HEK293 (cell line): ENCODE data around the gene CGGBP1.

Source experiments
- CTCF ChIA-PET: fragments of 350-600 bp; formaldehyde crosslinking; extraction: SDS; loops from one replicate; lab custom pipeline; 2021; ENCODE audit warnings: antibody characterized with exemption; lab: Yijun Ruan, JAX
- POLR2A ChIA-PET: fragments of 300-600 bp; formaldehyde crosslinking; extraction: SDS; loops from one replicate; lab custom pipeline; 2020; ENCODE audit warnings: antibody characterized with exemption, inconsistent platforms; lab: Yijun Ruan, JAX
- H3K27ac ChIP-seq: fragments of 200-500 bp; sonication (Bioruptor generic); 2 replicates; pipeline ENCODE4 v1.5.1; 2014; ENCODE audit warnings: low read depth, low read length, control low read depth, inconsistent platforms; ENCODE audit errors: extremely low read depth
- H3K36me3 ChIP-seq, 2 experiments: fragments of 200-500 bp in 1 of 2; sonication (Bioruptor generic) in 1 of 2; 1 replicate in 1 of 2; 2 replicates in 1 of 2; pipeline ENCODE4 v1.5.1; 2014 to 2017; ENCODE audit warnings: inconsistent platforms in 2 of 2, low read length in 2 of 2; ENCODE audit not compliant: control insufficient read depth in 2 of 2, insufficient read depth in 1 of 2
- H3K4me1 ChIP-seq: fragments of 200-500 bp; sonication (Bioruptor generic); 2 replicates; pipeline ENCODE4 v1.5.1; 2014; ENCODE audit warnings: mild to moderate bottlenecking, low read length, inconsistent platforms; ENCODE audit not compliant: control insufficient read depth, insufficient read depth
- H3K4me3 ChIP-seq: 2 replicates; pipeline ENCODE4 v1.5.1; 2011; ENCODE audit warnings: low read depth, mild to moderate bottlenecking, control low read depth, low read length, moderate library complexity
- H3K9me3 ChIP-seq: fragments of 200-500 bp; sonication (Bioruptor generic); 2 replicates; pipeline ENCODE4 v1.5.1; 2014; ENCODE audit warnings: low read depth, low read length, inconsistent platforms; ENCODE audit not compliant: control insufficient read depth, insufficient read depth
- GLIS1 ChIP-seq: fragments of 450-650 bp; formaldehyde crosslinking; IDR thresholded peaks from 2 replicates; pipeline ENCODE4 v1.5.1; 2016; ENCODE audit warnings: missing biosample characterization, missing genetic modification characterization
- KLF1 ChIP-seq: fragments of 450-650 bp; formaldehyde crosslinking; IDR thresholded peaks from 2 replicates; pipeline ENCODE4 v1.5.1; 2016; ENCODE audit warnings: missing biosample characterization, missing genetic modification characterization
- KLF8 ChIP-seq: fragments of 450-650 bp; formaldehyde crosslinking; IDR thresholded peaks from 2 replicates; pipeline ENCODE4 v1.5.1; 2016; ENCODE audit warnings: missing biosample characterization, missing genetic modification characterization
- SETDB1 ChIP-seq: IDR thresholded peaks from one replicate; pipeline ENCODE4 v1.6.1; 2017; ENCODE audit warnings: mild to moderate bottlenecking, low read length, moderate library complexity, mixed read lengths; ENCODE audit not compliant: insufficient read length
- ZBTB17 ChIP-seq: fragments of 450-650 bp; formaldehyde crosslinking; IDR thresholded peaks from 2 replicates; pipeline ENCODE4 v1.5.1; 2016; ENCODE audit warnings: missing biosample characterization, missing genetic modification characterization
- ZBTB48 ChIP-seq: fragments of 450-650 bp; formaldehyde crosslinking; IDR thresholded peaks from 2 replicates; pipeline ENCODE4 v1.5.1; 2016; ENCODE audit warnings: missing biosample characterization, missing genetic modification characterization
- ZBTB7A ChIP-seq: fragments of 450-650 bp; formaldehyde crosslinking; IDR thresholded peaks from 2 replicates; pipeline ENCODE4 v1.5.1; 2016; ENCODE audit warnings: low read depth, missing biosample characterization, missing genetic modification characterization
- ZBTB8A ChIP-seq: fragments of 450-650 bp; formaldehyde crosslinking; IDR thresholded peaks from 2 replicates; pipeline ENCODE4 v1.5.1; 2016; ENCODE audit warnings: missing biosample characterization, missing genetic modification characterization
- ZNF10 ChIP-seq: fragments of 450-650 bp; formaldehyde crosslinking; IDR thresholded peaks from 2 replicates; pipeline ENCODE4 v1.5.1; 2017; ENCODE audit warnings: missing biosample characterization, missing genetic modification characterization
- ZNF146 ChIP-seq: fragments of 450-650 bp; formaldehyde crosslinking; IDR thresholded peaks from 2 replicates; pipeline ENCODE4 v1.5.1; 2016; ENCODE audit warnings: missing biosample characterization, missing genetic modification characterization
- ZNF155 ChIP-seq: fragments of 450-650 bp; formaldehyde crosslinking; IDR thresholded peaks from 2 replicates; pipeline ENCODE4 v1.5.1; 2016; ENCODE audit warnings: missing biosample characterization, missing genetic modification characterization
- ZNF16 ChIP-seq: fragments of 450-650 bp; formaldehyde crosslinking; IDR thresholded peaks from 2 replicates; pipeline ENCODE4 v1.5.1; 2016; ENCODE audit warnings: low read depth, missing biosample characterization, missing genetic modification characterization
- ZNF202 ChIP-seq: fragments of 450-650 bp; formaldehyde crosslinking; IDR thresholded peaks from 2 replicates; pipeline ENCODE4 v1.5.1; 2016; ENCODE audit warnings: missing biosample characterization, missing genetic modification characterization, borderline replicate concordance
- ZNF266 ChIP-seq: fragments of 450-650 bp; formaldehyde crosslinking; IDR thresholded peaks from 2 replicates; pipeline ENCODE4 v1.5.1; 2016; ENCODE audit warnings: missing biosample characterization, missing genetic modification characterization, low read depth
- ZNF335 ChIP-seq: fragments of 450-650 bp; formaldehyde crosslinking; conservative IDR thresholded peaks from 2 replicates; pipeline ENCODE4 v1.5.1; 2016; ENCODE audit warnings: missing biosample characterization, missing genetic modification characterization
- ZNF366 ChIP-seq: fragments of 450-650 bp; formaldehyde crosslinking; conservative IDR thresholded peaks from 2 replicates; pipeline ENCODE4 v1.5.1; 2016; ENCODE audit warnings: missing biosample characterization, missing genetic modification characterization
- ZNF416 ChIP-seq: fragments of 450-650 bp; formaldehyde crosslinking; IDR thresholded peaks from 2 replicates; pipeline ENCODE4 v1.5.1; 2016; ENCODE audit warnings: missing biosample characterization, missing genetic modification characterization
- ZNF423 ChIP-seq: fragments of 450-650 bp; formaldehyde crosslinking; IDR thresholded peaks from 2 replicates; pipeline ENCODE4 v1.5.1; 2016; ENCODE audit warnings: missing biosample characterization, missing genetic modification characterization
- ZNF624 ChIP-seq: fragments of 450-650 bp; formaldehyde crosslinking; IDR thresholded peaks from 2 replicates; pipeline ENCODE4 v1.5.1; 2017; ENCODE audit warnings: missing biosample characterization, missing genetic modification characterization
- ZNF843 ChIP-seq: fragments of 450-650 bp; formaldehyde crosslinking; IDR thresholded peaks from 2 replicates; pipeline ENCODE4 v1.5.1; 2016; ENCODE audit warnings: missing biosample characterization, missing genetic modification characterization
- ZSCAN16 ChIP-seq: fragments of 450-650 bp; formaldehyde crosslinking; IDR thresholded peaks from 2 replicates; pipeline ENCODE4 v1.5.1; 2016; ENCODE audit warnings: missing biosample characterization, missing genetic modification characterization
- TF ChIP-seq, protein P1 (sequence below): fragments of 450-650 bp; formaldehyde crosslinking; IDR thresholded peaks from 2 replicates; pipeline ENCODE4 v1.5.1; 2016; ENCODE audit warnings: missing biosample characterization, missing genetic modification characterization
- TF ChIP-seq, protein P2 (sequence below): fragments of 450-650 bp; formaldehyde crosslinking; IDR thresholded peaks from 2 replicates; pipeline ENCODE4 v1.5.1; 2016; ENCODE audit warnings: missing biosample characterization, missing genetic modification characterization
- TF ChIP-seq, protein P3 (sequence below): sonication (generic); formaldehyde crosslinking; IDR thresholded peaks from 2 replicates; pipeline ENCODE4 v1.8.1; 2022; ENCODE audit warnings: mild to moderate bottlenecking, moderate library complexity, missing genetic modification reagents
- TF ChIP-seq, protein P4 (sequence below): fragments of 450-650 bp; formaldehyde crosslinking; IDR thresholded peaks from 2 replicates; pipeline ENCODE4 v1.5.1; 2016; ENCODE audit warnings: missing biosample characterization, missing genetic modification characterization
- TF ChIP-seq, protein P5 (sequence below): fragments of 450-650 bp; formaldehyde crosslinking; IDR thresholded peaks from 2 replicates; pipeline ENCODE4 v1.5.1; 2016; ENCODE audit warnings: missing biosample characterization, missing genetic modification characterization
- TF ChIP-seq, protein P6 (sequence below): fragments of 450-650 bp; formaldehyde crosslinking; IDR thresholded peaks from 2 replicates; pipeline ENCODE4 v1.5.1; 2016; ENCODE audit warnings: missing biosample characterization, missing genetic modification characterization

CGGBP1 gene

DNA sequence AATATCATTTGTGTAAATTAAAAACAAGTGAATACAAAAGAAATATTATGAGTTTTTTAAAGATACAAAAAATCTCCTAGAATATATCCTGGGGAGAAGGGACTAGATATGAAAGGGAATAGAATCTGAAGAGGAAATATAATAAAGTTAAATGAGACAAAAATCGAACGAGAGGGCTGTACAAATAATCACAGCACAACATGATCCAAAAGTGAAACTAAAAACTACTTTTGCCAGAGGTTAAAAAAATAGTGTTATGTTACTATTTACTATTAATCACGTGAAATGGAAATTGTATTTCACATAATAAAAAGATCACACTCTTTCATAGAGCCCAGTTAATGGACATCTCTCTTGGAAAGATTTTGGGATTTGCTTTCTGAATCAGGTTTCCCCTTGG, 28.6 kb downstream of the CGGBP1 start:
- H3K4me1 ChIP-seq: no peaks in the 10 kb centered on the region
- no peaks in the 10 kb centered on the region for H3K9me3 ChIP-seq
- ChIA-PET CTCF (interaction anchor here (0.5 to 0.7 kb wide), 2 partner anchors 527 to 679 kb away, joined by 3 to 4 read pairs; no protein-coding TSS in a partner anchor), POLR2A (no interaction called here)
- TF ChIP-seq ZNF335 (tag by site-specific recombination) (no peak), ZBTB7A (tag by site-specific recombination) (no peak), ZBTB17 (tag by site-specific recombination) (no peak), ZNF416 (tag by site-specific recombination) (no peak), ZNF843 (tag by site-specific recombination) (no peak), KLF8 (tag by site-specific recombination) (no peak), ZNF16 (tag by site-specific recombination) (no peak), ZNF155 (tag by site-specific recombination) (no peak), ZNF146 (tag by site-specific recombination) (no peak), GLIS1 (tag by site-specific recombination) (no peak), ZBTB48 (tag by site-specific recombination) (no peak), ZNF202 (tag by site-specific recombination) (no peak), KLF1 (no peak), ZBTB8A (tag by site-specific recombination) (no peak), ZSCAN16 (tag by site-specific recombination) (no peak), ZNF423 (tag by site-specific recombination) (no peak)
- TF ChIP-seq, protein P1, sequence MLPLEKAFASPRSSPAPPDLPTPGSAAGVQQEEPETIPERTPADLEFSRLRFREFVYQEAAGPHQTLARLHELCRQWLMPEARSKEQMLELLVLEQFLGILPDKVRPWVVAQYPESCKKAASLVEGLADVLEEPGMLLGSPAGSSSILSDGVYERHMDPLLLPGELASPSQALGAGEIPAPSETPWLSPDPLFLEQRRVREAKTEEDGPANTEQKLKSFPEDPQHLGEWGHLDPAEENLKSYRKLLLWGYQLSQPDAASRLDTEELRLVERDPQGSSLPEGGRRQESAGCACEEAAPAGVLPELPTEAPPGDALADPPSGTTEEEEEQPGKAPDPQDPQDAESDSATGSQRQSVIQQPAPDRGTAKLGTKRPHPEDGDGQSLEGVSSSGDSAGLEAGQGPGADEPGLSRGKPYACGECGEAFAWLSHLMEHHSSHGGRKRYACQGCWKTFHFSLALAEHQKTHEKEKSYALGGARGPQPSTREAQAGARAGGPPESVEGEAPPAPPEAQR (tag by site-specific recombination): no peak
- TF ChIP-seq, protein P2, sequence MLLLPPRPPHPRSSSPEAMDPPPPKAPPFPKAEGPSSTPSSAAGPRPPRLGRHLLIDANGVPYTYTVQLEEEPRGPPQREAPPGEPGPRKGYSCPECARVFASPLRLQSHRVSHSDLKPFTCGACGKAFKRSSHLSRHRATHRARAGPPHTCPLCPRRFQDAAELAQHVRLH (tag by site-specific recombination): no peak
- TF ChIP-seq, protein P3, sequence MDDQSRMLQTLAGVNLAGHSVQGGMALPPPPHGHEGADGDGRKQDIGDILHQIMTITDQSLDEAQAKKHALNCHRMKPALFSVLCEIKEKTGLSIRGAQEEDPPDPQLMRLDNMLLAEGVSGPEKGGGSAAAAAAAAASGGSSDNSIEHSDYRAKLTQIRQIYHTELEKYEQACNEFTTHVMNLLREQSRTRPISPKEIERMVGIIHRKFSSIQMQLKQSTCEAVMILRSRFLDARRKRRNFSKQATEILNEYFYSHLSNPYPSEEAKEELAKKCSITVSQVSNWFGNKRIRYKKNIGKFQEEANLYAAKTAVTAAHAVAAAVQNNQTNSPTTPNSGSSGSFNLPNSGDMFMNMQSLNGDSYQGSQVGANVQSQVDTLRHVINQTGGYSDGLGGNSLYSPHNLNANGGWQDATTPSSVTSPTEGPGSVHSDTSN: no peak
- TF ChIP-seq, protein P4, sequence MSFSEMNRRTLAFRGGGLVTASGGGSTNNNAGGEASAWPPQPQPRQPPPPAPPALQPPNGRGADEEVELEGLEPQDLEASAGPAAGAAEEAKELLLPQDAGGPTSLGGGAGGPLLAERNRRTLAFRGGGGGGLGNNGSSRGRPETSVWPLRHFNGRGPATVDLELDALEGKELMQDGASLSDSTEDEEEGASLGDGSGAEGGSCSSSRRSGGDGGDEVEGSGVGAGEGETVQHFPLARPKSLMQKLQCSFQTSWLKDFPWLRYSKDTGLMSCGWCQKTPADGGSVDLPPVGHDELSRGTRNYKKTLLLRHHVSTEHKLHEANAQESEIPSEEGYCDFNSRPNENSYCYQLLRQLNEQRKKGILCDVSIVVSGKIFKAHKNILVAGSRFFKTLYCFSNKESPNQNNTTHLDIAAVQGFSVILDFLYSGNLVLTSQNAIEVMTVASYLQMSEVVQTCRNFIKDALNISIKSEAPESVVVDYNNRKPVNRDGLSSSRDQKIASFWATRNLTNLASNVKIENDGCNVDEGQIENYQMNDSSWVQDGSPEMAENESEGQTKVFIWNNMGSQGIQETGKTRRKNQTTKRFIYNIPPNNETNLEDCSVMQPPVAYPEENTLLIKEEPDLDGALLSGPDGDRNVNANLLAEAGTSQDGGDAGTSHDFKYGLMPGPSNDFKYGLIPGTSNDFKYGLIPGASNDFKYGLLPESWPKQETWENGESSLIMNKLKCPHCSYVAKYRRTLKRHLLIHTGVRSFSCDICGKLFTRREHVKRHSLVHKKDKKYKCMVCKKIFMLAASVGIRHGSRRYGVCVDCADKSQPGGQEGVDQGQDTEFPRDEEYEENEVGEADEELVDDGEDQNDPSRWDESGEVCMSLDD: no peak
- no peak overlapping the region for H3K4me3 ChIP-seq
- H3K27ac ChIP-seq: no peak overlapping the region
- no peaks in the 10 kb centered on the region for H3K36me3 ChIP-seq

DNA sequence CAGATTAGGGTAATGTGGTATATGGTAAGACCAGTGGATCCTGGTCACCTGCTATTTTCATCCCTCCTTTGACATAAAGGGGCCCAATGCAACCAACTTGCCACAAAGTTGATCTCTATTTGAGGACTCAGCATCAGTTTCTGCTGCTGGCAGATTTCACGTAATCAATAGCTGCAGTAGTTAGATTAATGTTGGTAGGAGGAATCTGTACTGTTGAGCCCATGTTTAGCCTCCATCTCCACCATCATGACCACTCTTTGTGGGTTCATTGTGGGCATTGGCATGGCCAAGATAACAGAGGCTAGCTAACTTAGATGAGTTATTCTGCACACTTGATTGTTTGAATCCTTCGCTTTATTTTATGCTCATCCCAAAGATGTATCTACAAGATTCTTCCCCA, 29.9 kb downstream of the CGGBP1 start:
- no peak overlapping the region for H3K27ac ChIP-seq
- POLR2A ChIA-PET: no interaction called here
- H3K9me3 ChIP-seq: no peaks in the 10 kb centered on the region
- no peak overlapping the region for H3K4me3 ChIP-seq
- H3K4me1 ChIP-seq: no peaks in the 10 kb centered on the region
- H3K36me3 ChIP-seq: no peaks in the 10 kb centered on the region
- CTCF ChIA-PET: no interaction called here
- TF ChIP-seq ZNF624 (tag by site-specific recombination): no peak
- no peak for TF ChIP-seq ZNF366 (tag by site-specific recombination)
- TF ChIP-seq ZNF10 (tag by site-specific recombination): no peak
- TF ChIP-seq SETDB1: no peak
- TF ChIP-seq, protein P5, sequence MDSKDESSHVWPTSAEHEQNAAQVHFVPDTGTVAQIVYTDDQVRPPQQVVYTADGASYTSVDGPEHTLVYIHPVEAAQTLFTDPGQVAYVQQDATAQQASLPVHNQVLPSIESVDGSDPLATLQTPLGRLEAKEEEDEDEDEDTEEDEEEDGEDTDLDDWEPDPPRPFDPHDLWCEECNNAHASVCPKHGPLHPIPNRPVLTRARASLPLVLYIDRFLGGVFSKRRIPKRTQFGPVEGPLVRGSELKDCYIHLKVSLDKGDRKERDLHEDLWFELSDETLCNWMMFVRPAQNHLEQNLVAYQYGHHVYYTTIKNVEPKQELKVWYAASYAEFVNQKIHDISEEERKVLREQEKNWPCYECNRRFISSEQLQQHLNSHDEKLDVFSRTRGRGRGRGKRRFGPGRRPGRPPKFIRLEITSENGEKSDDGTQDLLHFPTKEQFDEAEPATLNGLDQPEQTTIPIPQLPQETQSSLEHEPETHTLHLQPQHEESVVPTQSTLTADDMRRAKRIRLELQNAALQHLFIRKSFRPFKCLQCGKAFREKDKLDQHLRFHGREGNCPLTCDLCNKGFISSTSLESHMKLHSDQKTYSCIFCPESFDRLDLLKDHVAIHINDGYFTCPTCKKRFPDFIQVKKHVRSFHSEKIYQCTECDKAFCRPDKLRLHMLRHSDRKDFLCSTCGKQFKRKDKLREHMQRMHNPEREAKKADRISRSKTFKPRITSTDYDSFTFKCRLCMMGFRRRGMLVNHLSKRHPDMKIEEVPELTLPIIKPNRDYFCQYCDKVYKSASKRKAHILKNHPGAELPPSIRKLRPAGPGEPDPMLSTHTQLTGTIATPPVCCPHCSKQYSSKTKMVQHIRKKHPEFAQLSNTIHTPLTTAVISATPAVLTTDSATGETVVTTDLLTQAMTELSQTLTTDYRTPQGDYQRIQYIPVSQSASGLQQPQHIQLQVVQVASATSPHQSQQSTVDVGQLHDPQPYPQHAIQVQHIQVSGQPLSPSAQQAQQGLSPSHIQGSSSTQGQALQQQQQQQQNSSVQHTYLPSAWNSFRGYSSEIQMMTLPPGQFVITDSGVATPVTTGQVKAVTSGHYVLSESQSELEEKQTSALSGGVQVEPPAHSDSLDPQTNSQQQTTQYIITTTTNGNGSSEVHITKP (tag by site-specific recombination): no peak
- TF ChIP-seq, protein P6, sequence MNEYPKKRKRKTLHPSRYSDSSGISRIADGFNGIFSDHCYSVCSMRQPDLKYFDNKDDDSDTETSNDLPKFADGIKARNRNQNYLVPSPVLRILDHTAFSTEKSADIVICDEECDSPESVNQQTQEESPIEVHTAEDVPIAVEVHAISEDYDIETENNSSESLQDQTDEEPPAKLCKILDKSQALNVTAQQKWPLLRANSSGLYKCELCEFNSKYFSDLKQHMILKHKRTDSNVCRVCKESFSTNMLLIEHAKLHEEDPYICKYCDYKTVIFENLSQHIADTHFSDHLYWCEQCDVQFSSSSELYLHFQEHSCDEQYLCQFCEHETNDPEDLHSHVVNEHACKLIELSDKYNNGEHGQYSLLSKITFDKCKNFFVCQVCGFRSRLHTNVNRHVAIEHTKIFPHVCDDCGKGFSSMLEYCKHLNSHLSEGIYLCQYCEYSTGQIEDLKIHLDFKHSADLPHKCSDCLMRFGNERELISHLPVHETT (tag by site-specific recombination): no peak
- no peak for TF ChIP-seq ZNF266 (tag by site-specific recombination)
